HCT116 (cell line): Measurements from ENCODE around the gene TRDN. TPM values are rescaled to one million over a fixed set of nuclear protein-coding genes. Genes with fewer than 3 reads are reported as not detected.

Source experiments
- ATAC-seq: fragments of 200-7000 bp; cut with Tn5 transposase; 2 replicates; pipeline ENCODE4 v1.9.1; 2020; ENCODE audit warnings: mild to moderate bottlenecking, moderate library complexity
- BruUV-seq: library from RNA; stranded (reverse); fragments of 400-500 nt; replicated peaks from 2 replicates; lab custom pipeline; 2021; lab: Mats Ljungman, UMichigan
- CTCF ChIA-PET: fragments of 300-600 bp; sonication (Branson Sonifier 250); formaldehyde crosslinking; loops from one replicate; lab custom pipeline; 2021; ENCODE audit warnings: antibody characterized with exemption; lab: Charles Lee
- POLR2A ChIA-PET: fragments of 300-600, 350-600 bp; sonication (Branson Sonifier 250); formaldehyde crosslinking; loops from one replicate; lab custom pipeline; 2021; ENCODE audit warnings: antibody characterized with exemption; lab: Charles Lee
- RAD21 ChIA-PET, 2 experiments: fragments of 300-600 bp; sonication (Branson Sonifier 250); formaldehyde crosslinking; loops; one replicate each; lab custom pipeline; 2023; ENCODE audit warnings: low total read pairs in 2 of 2; ENCODE audit not compliant: uncharacterized antibody in 2 of 2, unreplicated experiment in 2 of 2, low non-redundant PET in 1 of 2; lab: Charles Lee
- DNase-seq: peaks from one replicate; pipeline ENCODE4 v3.0.0-alpha.2; 2010; ENCODE audit warnings: low read depth, low spot score
- H2AFZ ChIP-seq: fragments of 200-600 bp; shearing (Covaris generic), sonication (generic); 2 replicates; pipeline ENCODE4 v1.6.1; 2017; ENCODE audit warnings: low read depth, mixed run types, mixed read lengths, antibody characterized with exemption, low read length; ENCODE audit not compliant: poor library complexity, severe bottlenecking
- H3K27ac ChIP-seq: 2 replicates; pipeline ENCODE4 v1.5.1; 2012; ENCODE audit warnings: low read depth, low read length
- H3K27me3 ChIP-seq: fragments of 200-600 bp; sonication (generic); 2 replicates; pipeline ENCODE4 v1.6.1; 2016; ENCODE audit warnings: mixed run types, low read length, mixed read lengths; ENCODE audit not compliant: insufficient read depth
- H3K36me3 ChIP-seq, 2 experiments: fragments of 200-500 bp in 1 of 2; fragments of 200-600 bp in 1 of 2; sonication (Bioruptor generic) in 1 of 2; sonication (generic) in 1 of 2; 2 replicates each; pipeline versions ENCODE4 v1.5.1 to v1.6.1; 2014 to 2016; ENCODE audit warnings: low read length in 2 of 2, inconsistent platforms in 1 of 2, mixed read lengths in 1 of 2, mixed run types in 1 of 2; ENCODE audit not compliant: insufficient read depth in 2 of 2, control insufficient read depth in 1 of 2
- H3K4me1 ChIP-seq, 2 experiments: fragments of 200-600 bp in 1 of 2; sonication (generic) in 1 of 2; 2 replicates each; pipeline versions ENCODE4 v1.5.1 to v1.6.1; 2012 to 2017; ENCODE audit warnings: low read length in 2 of 2, inconsistent platforms in 1 of 2, mild to moderate bottlenecking in 1 of 2, mixed read lengths in 1 of 2, mixed run types in 1 of 2, moderate library complexity in 1 of 2; ENCODE audit not compliant: insufficient read depth in 2 of 2, control insufficient read depth in 1 of 2
- H3K4me2 ChIP-seq: fragments of 200-600 bp; sonication (generic); 2 replicates; pipeline ENCODE4 v1.6.1; 2017; ENCODE audit warnings: mixed run types, low read length, mixed read lengths
- H3K4me3 ChIP-seq, 2 experiments: fragments of 200-600 bp in 1 of 2; sonication (generic) in 1 of 2; replicated peaks in 1 of 2; 2 replicates each; pipeline ENCODE4 v1.5.1; 2011 to 2016; ENCODE audit warnings: low read length in 2 of 2, control low read depth in 1 of 2, low read depth in 1 of 2, mild to moderate bottlenecking in 1 of 2, mixed read lengths in 1 of 2, mixed run types in 1 of 2
- H3K79me2 ChIP-seq: fragments of 200-600 bp; sonication (generic); 2 replicates; pipeline ENCODE4 v1.6.1; 2017; ENCODE audit warnings: mild to moderate bottlenecking, mixed run types, low read length, moderate library complexity, mixed read lengths; ENCODE audit not compliant: insufficient read depth
- H3K9ac ChIP-seq: fragments of 200-600 bp; sonication (generic); 2 replicates; pipeline ENCODE4 v1.6.1; 2016; ENCODE audit warnings: low read length, mixed read lengths
- H3K9me2 ChIP-seq: fragments of 200-600 bp; sonication (generic), shearing (Covaris generic); 2 replicates; pipeline ENCODE4 v1.6.1; 2017; ENCODE audit warnings: mixed run types, mild to moderate bottlenecking, moderate library complexity; ENCODE audit not compliant: insufficient read depth
- H3K9me3 ChIP-seq, 2 experiments: fragments of 200-500 bp in 1 of 2; fragments of 200-600 bp in 1 of 2; sonication (Bioruptor generic) in 1 of 2; sonication (generic) in 1 of 2; 2 replicates each; pipeline ENCODE4 v1.6.1; 2014 to 2017; ENCODE audit warnings: low read length in 2 of 2, mixed read lengths in 2 of 2, inconsistent platforms in 1 of 2, low read depth in 1 of 2, mild to moderate bottlenecking in 1 of 2, mixed run types in 1 of 2, moderate library complexity in 1 of 2; ENCODE audit not compliant: control insufficient read depth in 1 of 2, insufficient read depth in 1 of 2
- H4K20me1 ChIP-seq: fragments of 200-600 bp; sonication (generic), shearing (Covaris generic); 2 replicates; pipeline ENCODE4 v1.6.1; 2017; ENCODE audit warnings: mixed run types, mild to moderate bottlenecking, moderate library complexity; ENCODE audit not compliant: insufficient read depth
- ATF3 ChIP-seq: IDR thresholded peaks from 2 replicates; pipeline ENCODE4 v1.6.1; 2012
- CEBPB ChIP-seq: IDR thresholded peaks from 2 replicates; pipeline ENCODE4 v1.6.1; 2012; ENCODE audit warnings: low read depth
- CTCF ChIP-seq, 3 experiments: fragments of 200-600 bp in 1 of 3; sonication (generic) in 1 of 3; IDR thresholded peaks in 2 of 3; conservative IDR thresholded peaks in 1 of 3; 2 replicates each; pipeline ENCODE4 v1.5.1; 2012 to 2017; ENCODE audit warnings: low read depth in 2 of 3, low read length in 2 of 3, antibody characterized with exemption in 1 of 3, borderline replicate concordance in 1 of 3, control low read depth in 1 of 3, mild to moderate bottlenecking in 1 of 3, mixed read lengths in 1 of 3, mixed run types in 1 of 3, moderate library complexity in 1 of 3; ENCODE audit not compliant: insufficient read depth in 1 of 3
- EGR1 ChIP-seq: IDR thresholded peaks from 2 replicates; pipeline ENCODE4 v1.6.1; 2012; ENCODE audit warnings: low read depth
- EZH2 ChIP-seq: fragments of 200-600 bp; sonication (generic); IDR thresholded peaks from 2 replicates; pipeline ENCODE4 v1.6.1; 2017; ENCODE audit warnings: antibody characterized with exemption, mixed run types
- EZH2phosphoT487 ChIP-seq: fragments of 200-600 bp; IDR thresholded peaks from 2 replicates; pipeline ENCODE4 v1.6.1; 2018; ENCODE audit warnings: antibody characterized with exemption, borderline replicate concordance
- FOSL1 ChIP-seq: IDR thresholded peaks from 2 replicates; pipeline ENCODE4 v1.6.1; 2012; ENCODE audit warnings: low read depth
- JUND ChIP-seq: IDR thresholded peaks from 2 replicates; pipeline ENCODE4 v1.6.1; 2012
- POLR2A ChIP-seq: IDR thresholded peaks from 2 replicates; pipeline ENCODE4 v1.7.0; 2011; ENCODE audit warnings: borderline replicate concordance; ENCODE audit not compliant: insufficient read depth, insufficient read length; ENCODE audit errors: extremely low read depth
- POLR2AphosphoS5 ChIP-seq: IDR thresholded peaks from 2 replicates; pipeline ENCODE4 v1.6.1; 2011; ENCODE audit warnings: mild to moderate bottlenecking, low read depth, low read length, moderate library complexity
- RAD21 ChIP-seq: IDR thresholded peaks from 2 replicates; pipeline ENCODE4 v1.6.1; 2012; ENCODE audit warnings: low read depth, mild to moderate bottlenecking
- REST ChIP-seq: IDR thresholded peaks from 2 replicates; pipeline ENCODE4 v1.6.1; 2012; ENCODE audit warnings: low read depth
- SIN3A ChIP-seq: IDR thresholded peaks from 2 replicates; pipeline ENCODE4 v1.6.1; 2012; ENCODE audit warnings: low read depth
- SP1 ChIP-seq: IDR thresholded peaks from 2 replicates; pipeline ENCODE4 v1.6.1; 2012; ENCODE audit warnings: low read depth
- SRF ChIP-seq: IDR thresholded peaks from 2 replicates; pipeline ENCODE4 v1.6.1; 2012; ENCODE audit warnings: low read depth
- TCF7L2 ChIP-seq: IDR thresholded peaks from 2 replicates; pipeline ENCODE4 v1.7.0; 2011; ENCODE audit warnings: borderline replicate concordance, inconsistent platforms; ENCODE audit not compliant: insufficient read depth, insufficient read length; ENCODE audit errors: extremely low read depth
- YY1 ChIP-seq: IDR thresholded peaks from 2 replicates; pipeline ENCODE4 v1.6.1; 2011; ENCODE audit warnings: low read length, low read depth, moderate library complexity, mild to moderate bottlenecking; ENCODE audit not compliant: insufficient replicate concordance; ENCODE audit errors: extremely low read depth
- ZNF274 ChIP-seq: fragments of 200-500 bp; sonication (Bioruptor generic); IDR thresholded peaks from 2 replicates; pipeline ENCODE4 v1.6.1; 2014; ENCODE audit warnings: mild to moderate bottlenecking, low read depth, low read length, inconsistent platforms
- intact Hi-C: fragments of 100-400 bp; cut with micrococcal nuclease; formaldehyde crosslinking; loops from 2 replicates; pipeline ENCODE4 v1.10.0; 2022
- total RNA-seq: library from RNA; stranded (reverse); gene quantifications from one replicate; pipeline ENCODE4 v1.2.1, GENCODE V29; 2021; ENCODE audit not compliant: unreplicated experiment
- TF ChIP-seq, protein P1 (sequence below): IDR thresholded peaks from 2 replicates; pipeline ENCODE4 v1.6.1; 2011; ENCODE audit warnings: mild to moderate bottlenecking, low read length, moderate library complexity; ENCODE audit not compliant: insufficient replicate concordance; ENCODE audit errors: extremely low read depth

The TRDN gene
- total RNA-seq, 1 experiment from 2014 or later, result not detected

- Histone ChIP-seq H3K36me3 (no peaks in the 10 kb centered on the region), H3K4me3 (no peak overlapping the region), H3K27ac (no peak overlapping the region), H3K9ac (no peak overlapping the region), H3K79me2 (no peaks in the 10 kb centered on the region), H3K4me2 (no peak overlapping the region), H4K20me1 (no peaks in the 10 kb centered on the region; the same call in 1 of the 2 replicates)
- DNase-seq, result no peak
- intact Hi-C loops, result no loop called here
- RAD21 ChIA-PET, result no interaction called here
- no TSS peak for BruUV-seq
- TF ChIP-seq CEBPB (no peak), JUND (no peak), SRF (no peak), FOSL1 (no peak), ZNF274 (no peak), ATF3 (no peak), TCF7L2 (no peak), POLR2A (no peak), RAD21 (no peak), POLR2AphosphoS5 (no peak), YY1 (no peak), EGR1 (no peak), CTCF (IDR thresholded peaks at IDR 0.05 in 2 of 3, conservative IDR thresholded peaks at IDR 0.05 in 1 of 3; ENCODE audit: borderline replicate concordance in 1 of 3, insufficient read depth in 1 of 3, low read depth in 2 of 3, low read length in 2 of 3) (no peak), REST (no peak), SP1 (no peak), SIN3A (no peak), EZH2 (no peak), EZH2phosphoT487 (no peak)
- TF ChIP-seq, protein P1, sequence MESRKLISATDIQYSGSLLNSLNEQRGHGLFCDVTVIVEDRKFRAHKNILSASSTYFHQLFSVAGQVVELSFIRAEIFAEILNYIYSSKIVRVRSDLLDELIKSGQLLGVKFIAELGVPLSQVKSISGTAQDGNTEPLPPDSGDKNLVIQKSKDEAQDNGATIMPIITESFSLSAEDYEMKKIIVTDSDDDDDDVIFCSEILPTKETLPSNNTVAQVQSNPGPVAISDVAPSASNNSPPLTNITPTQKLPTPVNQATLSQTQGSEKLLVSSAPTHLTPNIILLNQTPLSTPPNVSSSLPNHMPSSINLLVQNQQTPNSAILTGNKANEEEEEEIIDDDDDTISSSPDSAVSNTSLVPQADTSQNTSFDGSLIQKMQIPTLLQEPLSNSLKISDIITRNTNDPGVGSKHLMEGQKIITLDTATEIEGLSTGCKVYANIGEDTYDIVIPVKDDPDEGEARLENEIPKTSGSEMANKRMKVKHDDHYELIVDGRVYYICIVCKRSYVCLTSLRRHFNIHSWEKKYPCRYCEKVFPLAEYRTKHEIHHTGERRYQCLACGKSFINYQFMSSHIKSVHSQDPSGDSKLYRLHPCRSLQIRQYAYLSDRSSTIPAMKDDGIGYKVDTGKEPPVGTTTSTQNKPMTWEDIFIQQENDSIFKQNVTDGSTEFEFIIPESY, result no peak
- TF ChIP-seq, all 23 proteins: peak for 0
- ChIA-PET CTCF (no interaction called here), POLR2A (no interaction called here)
- H3K9me2 ChIP-seq, result no peaks in the 10 kb centered on the region
- no peak for ATAC-seq
- no peaks in the 10 kb centered on the region for H3K9me3 ChIP-seq
- no peaks in the 10 kb centered on the region for H3K4me1 ChIP-seq
- no peak overlapping the region for H2AFZ ChIP-seq
- H3K27me3 ChIP-seq, result peaks cover 17% of the 10 kb centered on the region; the same call in 1 of the 2 replicates
These were observed 443.5 kb downstream of the TRDN start for GRCh38 chr6:123193298-123193697.
